ENCODE data around the gene GALE.
A peak's percentile ranks its signal among the peaks of the same experiment; 100 is the strongest.
"Not testable (repeated sequence)": the region's sequence is repeated elsewhere in the genome, so short reads cannot be mapped to it uniquely, and the experiment has no call there.

GALE gene

DNA sequence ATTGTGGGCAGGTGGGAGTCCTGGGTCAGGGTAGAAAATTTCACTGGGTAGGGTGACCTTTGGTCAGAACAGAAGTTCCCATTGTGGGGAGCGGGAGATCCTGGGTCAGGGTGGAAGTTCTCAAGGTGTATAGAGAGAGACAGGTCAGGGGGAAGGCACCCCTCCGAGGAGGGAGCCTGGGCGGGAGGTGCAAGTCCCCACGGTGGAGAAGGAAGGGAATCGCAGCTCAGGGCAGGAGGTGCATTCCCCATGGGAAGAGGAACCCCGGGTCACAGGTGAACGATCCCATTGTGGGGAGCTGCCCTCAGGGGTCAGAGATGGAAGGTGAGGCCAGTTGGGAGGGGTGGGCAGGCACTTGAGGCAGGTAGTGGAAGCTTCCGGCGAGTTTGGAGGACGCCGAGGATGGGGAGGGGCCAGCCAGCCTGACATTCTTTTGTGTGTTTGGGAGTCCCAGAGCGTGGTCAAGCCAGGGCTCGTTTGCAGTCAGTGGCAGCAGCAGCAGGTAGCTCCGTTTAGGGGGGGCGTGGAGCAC lies 9.0 kb downstream of the GALE start:
- no peak for DNase-seq

DNA sequence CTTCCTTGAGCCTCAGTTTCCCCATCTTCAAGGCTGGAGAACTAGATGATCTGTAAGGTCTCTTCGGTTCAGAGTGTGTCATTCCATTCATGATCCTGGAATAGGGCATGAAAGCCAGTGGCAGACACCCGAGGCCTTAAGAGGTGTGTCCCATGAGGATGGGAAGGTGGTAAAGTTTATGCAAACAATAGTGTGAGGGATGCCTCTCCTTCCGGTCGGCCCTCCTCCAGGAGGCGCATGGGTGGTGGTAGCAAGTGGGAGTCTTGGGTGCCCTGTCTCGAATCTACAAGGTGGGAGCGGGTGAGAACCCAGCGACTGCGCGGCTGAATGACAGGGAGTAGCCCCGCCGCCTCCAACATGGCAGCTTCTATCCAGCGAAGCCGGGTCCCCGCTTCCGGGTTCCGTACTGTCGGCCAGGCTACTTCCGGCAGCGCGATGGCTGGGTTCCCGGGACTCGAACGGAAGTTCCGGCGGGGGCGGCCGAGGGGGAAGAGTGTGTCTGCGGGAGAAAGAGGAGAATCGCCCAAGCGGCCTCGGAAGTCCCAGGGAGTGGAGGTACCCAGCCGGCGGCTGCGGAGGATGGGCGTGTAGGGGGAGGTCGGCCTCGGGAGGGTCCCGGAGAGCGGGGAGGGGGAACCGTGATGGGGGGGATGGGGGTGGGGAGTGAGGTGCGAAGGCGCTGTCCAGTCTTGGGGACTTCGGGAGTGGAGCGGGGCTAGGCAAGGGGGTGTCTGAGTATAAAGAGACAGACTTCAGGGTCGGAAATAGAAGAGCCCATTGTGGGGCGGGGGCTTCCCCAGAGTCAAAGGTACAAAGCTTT lies 9.6 kb downstream of the GALE start, which contains the start of gene LYPLA2:
Gene LYPLA2 (plus strand): TSS at position 450 of the 820 bp plus-strand sequence. CDS start 1,538 bp downstream, outside the sequence.
- DNase-seq: peak; percentile 58

DNA sequence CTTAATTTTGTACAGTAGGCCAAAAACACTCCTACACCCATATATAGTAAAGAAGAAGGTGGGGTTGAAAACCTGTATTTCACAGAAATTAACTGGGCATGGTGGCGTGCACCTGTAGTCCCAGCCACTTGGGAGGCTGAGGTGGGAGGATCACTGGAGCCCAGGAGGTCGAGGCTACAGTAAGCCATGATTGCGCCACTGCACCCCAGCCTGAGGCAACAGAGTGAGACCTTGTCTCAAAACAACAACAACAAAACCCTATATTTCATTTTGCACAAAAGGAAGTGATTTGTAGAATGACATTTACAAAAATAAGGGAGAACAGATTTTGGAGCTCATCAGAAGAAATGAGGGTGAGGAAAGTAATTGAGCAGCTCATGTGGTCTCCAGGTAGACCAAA lies 11.9 kb downstream of the GALE start:
- DNase-seq: no peak

DNA sequence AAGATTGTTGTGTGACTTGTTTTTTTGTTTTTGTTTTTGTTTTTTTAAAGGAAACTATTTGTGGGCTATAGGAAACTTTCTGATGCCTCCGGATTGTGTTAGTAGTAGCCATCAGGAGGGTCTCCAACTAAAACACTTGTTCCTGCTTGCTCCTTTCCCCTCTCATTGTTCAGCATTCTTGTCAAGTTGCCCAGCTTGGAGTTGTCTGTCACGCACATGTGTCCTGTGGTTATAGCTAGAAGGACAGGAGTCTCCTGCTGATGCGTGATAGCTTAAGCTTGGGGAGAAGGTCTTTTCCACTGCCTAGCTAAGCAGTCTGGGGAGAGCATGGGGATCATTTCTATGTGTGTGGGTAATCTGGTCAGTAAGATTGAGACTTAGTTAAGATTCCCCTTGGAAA lies 12.9 kb downstream of the GALE start:
- DNase-seq: no peak

DNA sequence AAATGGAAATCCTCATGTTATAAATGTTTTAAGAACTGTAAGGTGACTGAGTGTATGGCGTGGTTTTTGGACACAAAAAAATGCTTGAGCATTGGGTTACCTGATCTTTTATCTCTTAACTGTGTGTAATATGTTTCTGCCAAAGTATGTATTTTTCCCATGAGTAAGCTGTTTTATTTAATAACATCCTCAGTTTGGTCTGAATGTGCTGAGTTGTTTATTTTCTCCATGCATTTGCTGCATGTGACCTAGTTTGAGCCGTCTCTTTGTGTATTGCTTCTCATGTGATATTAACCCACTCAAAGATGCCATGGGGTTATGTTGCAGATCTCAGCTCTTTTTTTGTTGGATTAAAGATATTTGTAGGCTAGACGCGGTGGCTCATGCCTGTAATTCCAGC lies 15.7 kb downstream of the GALE start:
- DNase-seq: no peak

DNA sequence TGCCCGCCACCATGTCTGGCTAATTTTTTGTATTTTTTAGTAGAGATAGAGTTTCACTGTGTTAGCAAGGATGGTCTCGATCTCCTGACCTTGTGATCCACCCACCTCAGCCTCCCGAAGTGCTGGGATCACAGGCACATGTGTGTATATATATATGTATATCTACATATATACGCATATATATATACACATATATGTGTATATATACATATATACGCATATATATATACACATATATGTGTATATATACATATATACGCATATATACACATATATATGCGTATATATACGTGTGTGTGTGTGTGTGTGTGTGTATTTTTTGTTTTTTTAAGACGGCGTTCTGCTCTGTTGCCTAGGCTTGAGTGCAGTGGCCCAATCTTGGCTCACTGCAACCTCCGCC lies 17.4 kb downstream of the GALE start:
- not testable (repeated sequence) for DNase-seq

DNA sequence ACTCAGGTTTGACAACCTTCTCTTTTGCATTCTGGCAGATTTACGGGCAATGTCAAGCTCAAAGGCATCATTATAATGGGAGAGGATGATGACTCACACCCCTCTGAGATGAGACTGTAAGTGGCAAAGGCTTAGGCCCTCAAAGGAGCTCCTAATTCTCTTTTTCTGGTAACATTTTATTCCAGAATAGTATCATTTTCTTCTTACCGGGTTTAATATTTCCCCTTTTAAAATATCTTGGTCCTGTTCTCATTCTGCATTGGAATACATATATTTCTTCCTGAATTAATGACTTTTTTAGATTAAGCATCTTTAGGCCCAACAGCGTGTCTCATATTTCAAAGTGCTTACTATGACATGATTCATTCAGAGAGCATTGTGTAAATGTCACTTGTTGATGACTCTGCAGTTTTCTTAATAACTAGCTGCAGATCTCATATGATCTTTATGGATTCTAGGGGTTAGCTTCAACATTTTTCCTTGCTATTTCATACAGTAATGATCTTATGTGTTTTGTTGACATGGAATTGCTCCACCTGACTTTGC lies 20.7 kb downstream of the GALE start:
- no peak for DNase-seq

DNA sequence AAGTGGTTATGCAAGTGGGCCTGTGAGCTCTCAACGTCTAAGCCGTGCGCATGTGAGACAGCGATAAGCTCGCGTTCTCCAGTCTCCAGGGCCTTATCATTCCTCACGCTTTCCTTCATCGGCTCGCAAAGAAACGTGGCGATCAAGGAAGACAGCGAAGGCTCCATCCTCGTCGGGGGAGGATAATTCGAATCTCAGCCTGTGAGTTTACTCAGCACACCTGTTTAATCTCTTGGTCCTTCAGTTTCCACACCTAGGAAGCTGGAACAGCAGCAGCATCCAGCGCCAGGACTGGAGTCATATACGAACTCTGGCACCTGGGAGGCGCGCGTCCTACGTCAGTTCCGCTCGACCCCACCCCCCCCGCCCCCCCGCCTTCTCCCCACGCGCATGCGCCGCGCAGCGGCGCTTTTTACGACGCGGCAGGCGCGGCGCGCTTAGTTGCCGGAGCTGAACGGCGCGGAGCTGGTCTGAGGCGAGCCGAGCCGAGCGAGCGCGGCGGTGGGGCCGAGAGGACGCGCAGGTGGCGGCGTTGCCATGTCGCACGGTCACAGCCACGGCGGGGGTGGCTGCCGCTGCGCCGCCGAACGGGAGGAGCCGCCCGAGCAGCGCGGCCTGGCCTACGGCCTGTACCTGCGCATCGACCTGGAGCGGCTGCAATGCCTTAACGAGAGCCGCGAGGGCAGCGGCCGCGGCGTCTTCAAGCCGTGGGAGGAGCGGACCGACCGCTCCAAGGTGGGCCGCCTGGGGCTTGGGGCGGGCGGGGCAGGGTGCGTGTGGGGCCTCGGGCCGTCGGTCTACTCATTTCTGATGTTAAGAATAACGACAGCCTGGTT lies 22.4 kb downstream of the GALE start, which contains the start of gene PITHD1:
Gene PITHD1 (plus strand): TSS at position 440 of the 836 bp plus-strand sequence. CDS start 98 bp downstream, at position 538.
- peak; percentile 61 for DNase-seq

DNA sequence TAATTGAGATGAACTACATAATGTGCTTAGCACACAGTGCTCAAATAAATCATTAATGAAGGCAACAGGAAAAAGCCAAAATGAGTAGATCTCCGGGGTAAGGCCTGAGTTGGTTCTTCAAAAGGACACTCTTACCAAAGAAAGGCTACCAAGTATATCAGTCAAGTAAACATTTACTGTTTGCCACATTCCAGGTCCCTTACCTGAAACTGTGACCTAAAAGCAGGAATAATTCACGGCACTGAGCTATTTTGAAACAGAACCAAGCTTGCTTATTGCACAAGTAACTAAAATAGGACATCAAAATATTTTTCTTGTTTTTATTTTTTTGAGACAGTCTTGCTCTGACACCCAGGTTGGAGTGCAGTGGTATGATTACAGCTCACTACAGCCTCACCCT lies 24.3 kb downstream of the GALE start:
- DNase-seq: no peak

DNA sequence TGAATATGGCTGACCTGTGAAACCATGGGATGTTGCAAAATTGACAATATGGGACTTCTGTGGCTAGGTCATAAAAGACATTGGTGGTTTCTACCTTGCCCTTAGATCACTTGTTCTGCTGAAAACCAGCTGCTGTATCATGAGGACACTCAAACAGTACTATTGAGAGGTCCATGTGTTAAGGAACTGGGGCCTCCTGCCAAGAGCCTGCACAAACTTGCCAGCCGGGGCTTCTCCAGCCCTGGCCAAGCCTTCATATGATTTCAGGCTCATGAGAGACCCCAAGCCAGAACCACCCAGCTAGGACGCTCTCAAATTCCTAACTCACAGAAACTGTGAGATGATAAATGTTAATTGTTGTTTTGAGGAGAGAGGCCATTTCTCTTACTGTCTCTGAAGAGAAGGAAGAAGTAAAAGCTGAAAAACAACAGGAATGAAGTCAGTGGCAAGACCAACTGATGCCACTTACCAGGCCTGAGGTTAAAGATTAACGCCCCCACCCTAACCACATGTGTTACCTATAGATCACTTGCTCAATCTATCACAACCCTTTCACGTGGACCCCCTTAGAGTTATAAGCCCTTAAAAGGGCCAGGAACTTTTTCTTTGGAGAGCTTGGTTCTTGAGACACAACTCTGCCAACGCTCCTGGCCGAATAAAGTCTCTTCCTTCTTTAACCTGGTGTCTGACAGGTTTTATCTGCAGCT lies 26.2 kb downstream of the GALE start:
- no peak for DNase-seq

DNA sequence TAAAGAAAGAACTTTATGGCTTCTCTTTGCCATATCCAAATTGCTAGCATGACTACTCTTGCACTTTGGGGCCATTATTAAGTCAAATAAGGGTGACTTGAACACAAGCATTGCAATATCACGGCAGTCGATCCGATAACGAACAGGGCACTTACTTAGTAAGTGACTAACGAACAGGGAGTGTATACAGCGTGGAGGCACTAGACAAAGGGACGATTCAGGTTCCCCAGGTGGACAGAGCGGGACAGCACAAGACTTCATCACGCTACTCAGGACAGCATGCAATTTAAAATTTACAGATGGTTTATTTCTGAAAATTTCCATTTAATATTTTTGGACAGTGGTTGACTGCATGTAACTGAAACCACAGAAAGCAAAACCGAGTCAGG lies 27.7 kb downstream of the GALE start:
- no peak for DNase-seq

DNA sequence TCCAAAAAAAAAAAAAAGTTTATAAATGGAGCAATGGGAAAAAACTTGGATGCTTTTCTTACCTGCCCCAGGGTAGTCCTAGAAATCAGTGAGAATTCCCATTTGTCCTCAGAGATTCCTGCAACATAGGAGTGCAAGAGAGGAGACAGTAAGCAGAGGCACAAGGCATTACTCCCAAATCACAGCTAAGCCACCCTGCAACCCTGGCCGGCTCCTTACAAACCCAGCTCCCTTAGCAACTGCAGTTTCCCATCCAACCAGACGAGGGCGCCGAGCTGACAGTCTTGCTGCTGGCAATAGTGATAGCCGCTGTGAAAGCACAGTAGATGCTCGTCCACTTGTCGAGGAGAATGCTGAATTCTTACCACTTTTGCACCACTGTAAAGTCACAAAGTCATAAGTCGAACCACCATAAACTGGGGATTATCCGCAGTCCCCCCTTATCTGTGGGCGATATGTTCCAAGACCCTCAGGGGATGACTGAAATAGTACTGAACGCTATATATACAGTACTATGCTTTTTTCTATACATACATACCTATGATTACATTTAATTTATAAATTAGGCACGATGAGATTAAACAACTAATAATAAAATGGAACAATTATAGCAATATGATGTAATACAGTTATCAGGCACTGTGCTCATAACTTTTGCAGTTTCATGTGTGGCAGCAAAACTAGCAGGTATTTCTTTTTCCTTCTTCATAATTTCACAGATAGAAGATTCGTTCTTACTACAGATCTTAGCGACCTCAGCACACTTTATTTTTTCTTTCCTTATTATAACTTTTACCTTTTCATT lies 28.3 kb downstream of the GALE start:
- no peak for DNase-seq

DNA sequence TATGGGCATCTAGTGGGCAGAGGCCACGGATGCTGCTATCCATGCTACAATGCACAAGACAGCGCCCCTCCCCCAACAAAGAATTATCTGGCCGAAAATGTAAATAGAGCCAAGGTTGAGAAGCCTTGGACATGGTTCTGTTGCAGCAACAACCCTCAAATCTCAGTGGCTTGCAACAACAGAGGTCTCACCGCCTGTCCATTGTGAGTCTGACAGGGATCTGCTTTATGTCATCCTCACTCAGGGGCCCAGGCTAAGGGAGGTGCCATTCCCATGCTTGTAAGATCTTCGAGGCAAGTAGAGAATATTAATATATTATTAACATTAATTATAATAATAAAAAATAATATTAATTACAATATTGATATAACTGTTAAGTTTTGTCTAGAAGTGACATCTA lies 31.8 kb downstream of the GALE start:
- no peak for DNase-seq

DNA sequence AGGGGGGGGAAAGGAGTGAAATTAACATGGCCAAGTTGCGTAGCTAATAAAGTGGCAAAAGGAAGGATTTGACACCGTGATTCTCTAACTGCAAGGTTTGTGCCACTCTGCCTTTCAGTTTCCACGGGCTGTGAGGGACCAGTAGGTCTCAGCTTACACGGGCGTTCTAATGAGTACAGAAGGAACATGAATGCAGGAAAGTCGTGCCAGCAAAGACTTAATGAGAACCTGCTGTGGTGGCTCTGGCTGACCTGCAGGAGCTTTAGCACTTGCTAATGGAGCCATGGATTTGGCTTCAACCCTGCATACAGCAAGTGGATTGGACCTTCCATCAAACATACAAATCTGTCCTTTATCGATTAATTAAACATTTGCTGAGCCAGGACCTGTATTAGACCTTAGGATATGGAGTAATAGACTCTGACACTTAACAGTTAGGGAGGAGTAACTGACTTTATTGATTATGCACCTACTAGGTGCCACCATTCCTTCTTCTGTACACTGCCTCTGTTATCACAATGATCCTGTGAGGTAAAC lies 37.4 kb downstream of the GALE start:
- DNase-seq: no peak

DNA sequence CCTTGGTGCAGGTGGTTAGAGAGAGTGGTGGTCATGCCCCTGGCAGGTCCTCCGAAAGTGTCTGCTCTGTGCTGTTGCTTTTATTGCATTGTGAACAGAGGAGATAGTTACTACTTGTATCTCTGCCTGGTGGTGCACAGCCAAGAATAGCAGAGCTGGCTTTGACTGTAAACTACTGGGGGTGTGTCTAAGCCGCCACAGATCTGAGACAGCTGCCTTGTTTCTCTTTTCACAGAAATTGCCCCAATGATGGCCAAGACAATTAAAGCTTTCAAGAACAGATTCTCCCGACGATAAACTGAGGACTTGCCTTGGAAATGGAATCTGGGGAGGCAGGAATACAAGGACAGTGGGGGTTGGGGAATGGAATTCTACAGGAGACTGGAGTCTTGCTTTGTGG lies 41.3 kb downstream of the GALE start:
- no peak for DNase-seq

DNA sequence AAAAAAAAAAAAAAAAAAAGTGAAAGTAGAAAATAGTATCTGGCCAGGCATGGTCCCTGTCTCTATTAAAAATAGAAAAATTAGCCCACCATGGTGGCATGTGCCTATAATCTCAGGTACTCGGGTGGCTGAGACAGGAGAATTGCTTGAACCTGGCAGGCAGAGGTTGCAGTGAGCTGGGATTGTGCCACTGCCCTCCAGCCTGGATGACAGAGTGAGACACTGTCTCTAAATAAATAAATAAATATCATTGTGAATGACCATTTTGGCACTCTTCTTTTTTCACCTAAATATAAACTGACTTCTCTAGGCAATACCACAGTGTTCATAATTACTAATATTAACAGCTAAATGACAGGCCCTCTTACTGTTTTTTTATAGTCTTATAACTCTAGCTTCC lies 42.7 kb downstream of the GALE start:
- no peak for DNase-seq

DNA sequence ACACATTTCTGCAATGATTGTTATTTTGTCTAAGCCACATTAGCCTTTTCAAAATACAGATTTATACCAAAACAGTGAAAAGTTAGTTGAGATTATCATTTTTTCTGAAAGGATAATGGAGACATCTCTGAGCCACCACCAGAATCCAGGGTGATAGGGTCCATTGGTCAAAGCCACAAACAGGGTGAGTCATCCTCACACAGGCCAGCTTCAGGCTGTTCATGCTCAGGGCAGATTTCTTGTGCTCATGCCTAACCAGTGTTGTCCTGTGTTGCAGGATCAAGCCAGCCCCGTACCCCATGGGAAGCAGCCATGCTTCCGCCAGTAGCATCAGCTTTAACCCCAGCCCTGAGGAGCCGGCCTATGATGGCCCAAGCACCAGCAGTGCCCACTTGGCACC lies 43.9 kb downstream of the GALE start:
- DNase-seq: no peak

DNA sequence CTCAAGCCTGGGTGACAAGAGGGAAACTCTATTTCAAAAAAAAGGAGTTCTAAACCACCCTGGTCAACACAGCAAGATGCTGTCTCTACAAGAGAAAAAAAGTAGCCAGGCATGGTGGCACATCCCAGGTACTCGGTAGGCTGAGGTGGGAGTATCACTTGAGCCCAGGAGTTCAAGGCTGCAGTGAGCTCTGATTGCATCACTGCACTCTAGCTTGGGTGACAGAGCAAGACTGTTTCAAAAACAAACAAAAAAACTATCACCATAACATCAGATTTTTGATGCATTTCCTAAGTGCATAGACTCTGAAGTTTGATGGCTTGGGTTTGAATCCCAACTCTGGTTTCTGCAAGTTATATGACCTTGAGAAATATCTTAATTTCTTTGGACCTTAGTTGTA lies 47.6 kb downstream of the GALE start:
- DNase-seq: no peak

DNA sequence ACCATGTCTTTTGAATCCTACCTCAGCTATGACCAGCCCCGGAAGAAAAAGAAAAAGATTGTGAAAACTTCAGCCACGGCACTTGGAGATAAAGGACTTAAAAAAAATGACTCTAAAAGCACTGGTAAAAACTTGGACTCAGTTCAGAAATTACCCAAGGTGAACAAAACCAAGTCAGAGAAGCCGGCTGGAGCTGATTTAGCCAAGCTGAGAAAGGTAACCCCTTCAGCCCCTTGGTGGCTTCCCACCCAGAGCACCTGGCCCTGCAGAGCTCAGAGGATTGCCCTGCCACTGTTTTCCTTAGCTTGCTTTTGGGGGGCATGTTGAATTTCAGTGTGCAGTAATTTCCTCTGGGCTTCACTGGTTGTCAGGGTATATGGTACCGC lies 48.7 kb downstream of the GALE start:
- no peak for DNase-seq

DNA sequence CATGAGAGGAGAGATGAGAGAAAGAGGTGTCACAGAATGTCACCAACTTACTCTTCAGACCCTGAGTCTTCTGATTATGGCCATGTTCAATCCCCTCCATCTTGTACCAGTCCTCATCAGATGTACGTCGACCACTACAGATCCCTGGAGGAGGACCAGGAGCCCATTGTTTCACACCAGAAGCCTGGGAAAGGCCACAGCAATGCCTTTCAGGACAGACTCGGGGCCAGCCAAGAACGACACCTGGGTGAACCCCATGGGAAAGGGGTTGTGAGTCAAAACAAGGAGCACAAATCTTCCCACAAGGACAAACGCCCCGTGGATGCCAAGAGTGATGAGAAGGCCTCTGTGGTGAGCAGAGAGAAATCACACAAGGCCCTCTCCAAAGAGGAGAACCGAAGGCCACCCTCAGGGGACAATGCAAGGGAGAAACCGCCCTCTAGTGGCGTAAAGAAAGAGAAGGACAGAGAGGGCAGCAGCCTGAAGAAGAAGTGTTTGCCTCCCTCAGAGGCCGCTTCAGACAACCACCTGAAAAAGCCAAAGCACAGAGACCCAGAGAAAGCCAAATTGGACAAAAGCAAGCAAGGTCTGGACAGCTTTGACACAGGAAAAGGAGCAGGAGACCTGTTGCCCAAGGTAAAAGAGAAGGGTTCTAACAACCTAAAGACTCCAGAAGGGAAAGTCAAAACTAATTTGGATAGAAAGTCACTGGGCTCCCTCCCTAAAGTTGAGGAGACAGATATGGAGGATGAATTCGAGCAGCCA lies 49.3 kb downstream of the GALE start:
- no peak for DNase-seq

DNA sequence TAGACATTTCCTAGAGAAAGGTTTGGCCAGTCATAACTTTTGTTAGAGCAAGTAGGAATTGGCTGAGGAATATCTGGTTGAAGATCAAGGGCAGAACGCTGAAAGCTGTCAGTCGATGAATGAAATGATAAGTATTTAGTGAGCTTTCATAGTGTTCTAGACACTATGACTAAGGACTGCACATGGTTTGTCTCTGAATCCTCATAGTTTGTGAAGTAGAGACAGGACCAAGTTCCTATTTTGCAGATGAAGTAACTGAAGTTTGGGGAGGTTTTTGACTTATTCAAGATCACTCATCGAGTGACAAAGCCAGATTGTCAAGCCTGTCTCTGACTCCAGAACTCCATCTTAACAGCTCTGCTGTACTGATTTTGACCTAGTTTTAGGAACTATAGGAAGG lies 52.5 kb downstream of the GALE start:
- no peak for DNase-seq
